HG02943 (cell line): ENCODE data around the gene PTGIS.

Source experiments
- ATAC-seq: cut with Tn5 transposase; IDR thresholded peaks from one replicate; pipeline ENCODE4 v1.9.1; 2021; ENCODE audit warnings: mild to moderate bottlenecking, low read depth, moderate library complexity; ENCODE audit not compliant: unreplicated experiment

Gene PTGIS

GRCh38 chr20:49597825-49598395 lies 30.0 kb upstream of the PTGIS start:
- no peak for ATAC-seq

GRCh38 chr20:49595811-49596561 lies 28.0 kb upstream of the PTGIS start:
- no peak for ATAC-seq

- no peak for ATAC-seq
Measured at GRCh38 chr20:49595346-49595745, 27.4 kb upstream of the PTGIS start.

- ATAC-seq: no peak
Measured at GRCh38 chr20:49594931-49595315, 27.0 kb upstream of the PTGIS start.

DNA sequence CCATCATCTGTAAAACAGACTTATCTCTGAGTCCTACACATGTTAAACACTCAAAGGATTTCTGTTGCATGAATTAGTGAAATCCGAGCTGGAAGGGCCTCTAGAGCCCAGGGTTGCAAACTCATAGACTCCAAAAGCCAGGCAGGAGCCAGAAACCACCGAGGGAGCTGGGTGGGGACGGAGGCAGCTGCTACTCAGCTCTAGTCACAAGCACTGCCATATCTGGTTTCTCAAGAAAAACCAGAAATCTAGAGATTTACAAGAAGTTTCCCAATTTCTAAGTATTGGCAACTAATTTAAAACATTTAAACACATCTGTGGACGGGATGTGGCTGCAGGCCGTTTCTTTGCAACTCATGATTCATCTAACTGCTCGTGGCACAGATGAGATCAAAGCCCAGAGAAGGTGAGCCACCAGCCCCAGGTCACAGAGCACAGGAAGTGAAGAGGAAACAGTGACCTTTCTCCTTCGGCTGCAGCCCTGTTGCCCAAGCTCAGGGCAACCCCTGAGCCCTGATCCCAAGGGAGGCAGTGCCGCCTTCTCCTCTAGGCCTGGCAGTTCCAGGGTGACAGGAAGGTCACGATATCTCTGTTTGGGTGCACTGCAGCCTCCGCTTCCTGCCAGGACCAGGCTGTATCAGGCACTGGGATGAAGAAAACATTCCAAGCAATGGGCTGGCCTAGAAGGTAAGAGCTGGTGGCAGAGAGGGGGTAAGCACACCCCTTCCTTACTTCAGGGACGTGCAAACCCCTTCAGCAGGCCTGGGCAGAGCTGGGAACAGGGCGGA lies 26.4 kb upstream of the PTGIS start:
- ATAC-seq: no peak

GRCh38 chr20:49593466-49594142 lies 25.7 kb upstream of the PTGIS start:
- no peak for ATAC-seq

- no peak for ATAC-seq
Measured at GRCh38 chr20:49592120-49592519, 24.2 kb upstream of the PTGIS start.

- no peak for ATAC-seq
Measured at GRCh38 chr20:49591217-49591865, 23.4 kb upstream of the PTGIS start.

- ATAC-seq: no peak
Measured at GRCh38 chr20:49590163-49591017, 22.5 kb upstream of the PTGIS start.

DNA sequence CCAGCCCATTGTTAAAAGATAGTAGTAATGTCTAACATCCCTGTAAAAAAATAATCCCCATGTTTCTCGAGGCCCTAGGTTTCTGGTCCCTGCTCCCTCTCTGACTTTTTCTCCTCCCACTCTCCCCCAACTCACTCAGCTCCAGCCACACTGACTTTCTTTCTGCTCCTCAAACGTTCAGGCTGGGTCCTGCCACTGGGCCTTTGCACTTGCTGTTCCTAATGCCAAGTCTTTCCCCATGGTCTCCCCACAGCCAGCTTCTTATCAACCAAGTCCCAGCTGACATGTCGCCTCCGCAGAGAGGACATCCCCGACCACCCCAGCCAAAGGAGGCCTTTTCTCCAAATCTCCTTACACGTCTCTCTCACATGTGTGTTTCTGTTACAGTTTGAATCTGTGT lies 21.8 kb upstream of the PTGIS start:
- no peak for ATAC-seq

DNA sequence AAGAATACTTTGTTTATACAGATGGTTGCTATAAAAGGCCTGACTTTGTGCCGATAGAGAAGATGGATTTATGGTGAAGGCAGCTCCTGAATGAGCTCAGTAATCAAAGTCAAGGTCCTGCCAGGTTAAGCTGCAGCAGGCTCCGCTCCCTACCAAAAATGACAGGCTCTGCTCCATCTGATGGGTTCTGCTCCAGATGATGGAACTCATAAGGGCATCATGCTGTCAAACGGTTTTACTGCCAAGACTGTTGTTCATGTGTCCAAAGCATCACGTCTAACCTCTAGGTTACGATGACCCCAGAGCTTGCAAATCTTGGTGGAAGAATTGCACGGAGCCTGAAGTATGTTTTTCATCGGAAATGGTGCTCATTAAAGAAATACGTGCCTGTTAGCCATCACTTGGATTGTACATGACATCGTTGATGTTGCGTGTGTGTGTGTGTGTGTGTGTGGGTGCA lies 19.2 kb upstream of the PTGIS start:
- no peak for ATAC-seq

DNA sequence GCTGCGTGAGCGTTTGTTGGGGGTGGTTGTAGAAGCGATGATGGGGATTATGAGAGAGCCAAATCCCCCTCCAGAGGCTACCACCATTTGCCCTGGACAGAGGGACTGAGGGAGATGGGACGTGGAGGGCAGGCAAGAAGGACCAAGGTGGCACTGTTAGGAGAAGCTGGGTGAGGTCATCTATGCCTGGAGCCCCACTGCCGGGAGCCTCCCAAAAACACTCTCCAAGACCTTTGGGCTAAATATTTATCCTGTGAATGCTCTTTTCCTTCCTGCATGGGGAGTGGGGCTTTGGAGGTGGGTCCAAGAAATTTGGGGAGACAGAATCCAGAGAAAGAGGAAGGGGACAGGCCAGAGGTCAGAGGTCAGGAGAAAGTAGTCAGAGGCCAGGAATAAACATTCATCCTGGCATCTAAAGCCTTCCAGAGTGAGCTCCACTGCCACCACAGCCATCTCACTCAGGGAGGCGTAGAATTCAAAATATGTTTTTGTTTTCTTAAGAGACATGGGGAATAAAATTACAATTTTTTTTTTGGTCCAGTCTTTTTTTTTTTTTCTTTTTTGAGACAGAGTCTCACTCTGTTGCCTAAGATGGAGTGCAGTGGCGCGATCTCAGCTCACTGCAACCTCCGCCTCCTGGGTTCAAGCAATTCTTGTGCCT lies 17.8 kb upstream of the PTGIS start:
- ATAC-seq: no peak

- ATAC-seq: no peak
Measured at GRCh38 chr20:49584418-49585382, 16.8 kb upstream of the PTGIS start.

DNA sequence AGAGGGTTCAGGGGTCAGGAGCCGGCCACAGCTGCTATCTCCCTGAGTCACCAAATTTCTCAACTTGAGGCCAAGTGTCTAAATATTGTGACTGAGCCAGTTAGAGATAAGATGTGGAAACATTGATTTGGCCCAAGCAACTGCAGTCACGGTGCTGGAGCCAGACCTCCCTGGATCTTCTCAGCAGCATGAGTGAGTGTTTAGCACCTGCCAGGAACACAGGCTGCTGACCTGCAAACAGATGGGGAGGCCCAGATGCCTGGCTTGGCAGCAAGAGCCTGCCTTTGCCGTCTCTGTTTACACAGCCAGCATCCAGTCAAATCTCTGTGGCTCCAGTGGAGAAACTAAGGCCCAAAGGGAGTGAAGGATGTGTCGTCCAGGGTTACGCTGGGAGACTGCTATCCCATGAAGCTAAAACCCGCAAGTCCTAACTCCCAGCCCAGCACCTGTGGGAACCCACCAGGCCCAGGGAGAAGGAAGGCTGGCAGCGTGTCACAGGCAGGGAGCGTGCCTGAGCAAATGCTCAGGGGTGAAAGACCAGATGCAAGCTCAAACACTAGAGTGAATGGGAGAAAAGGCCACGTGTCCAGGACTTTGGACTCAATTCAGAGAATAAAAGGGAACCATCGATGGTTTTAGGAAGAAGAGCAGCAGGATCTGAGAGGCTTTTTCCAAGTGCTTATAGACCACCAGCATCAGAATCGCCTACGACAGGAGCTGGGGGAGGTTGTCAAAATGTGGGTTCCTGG lies 15.9 kb upstream of the PTGIS start:
- ATAC-seq: no peak

GRCh38 chr20:49583343-49583668 lies 15.4 kb upstream of the PTGIS start:
- ATAC-seq: no peak

DNA sequence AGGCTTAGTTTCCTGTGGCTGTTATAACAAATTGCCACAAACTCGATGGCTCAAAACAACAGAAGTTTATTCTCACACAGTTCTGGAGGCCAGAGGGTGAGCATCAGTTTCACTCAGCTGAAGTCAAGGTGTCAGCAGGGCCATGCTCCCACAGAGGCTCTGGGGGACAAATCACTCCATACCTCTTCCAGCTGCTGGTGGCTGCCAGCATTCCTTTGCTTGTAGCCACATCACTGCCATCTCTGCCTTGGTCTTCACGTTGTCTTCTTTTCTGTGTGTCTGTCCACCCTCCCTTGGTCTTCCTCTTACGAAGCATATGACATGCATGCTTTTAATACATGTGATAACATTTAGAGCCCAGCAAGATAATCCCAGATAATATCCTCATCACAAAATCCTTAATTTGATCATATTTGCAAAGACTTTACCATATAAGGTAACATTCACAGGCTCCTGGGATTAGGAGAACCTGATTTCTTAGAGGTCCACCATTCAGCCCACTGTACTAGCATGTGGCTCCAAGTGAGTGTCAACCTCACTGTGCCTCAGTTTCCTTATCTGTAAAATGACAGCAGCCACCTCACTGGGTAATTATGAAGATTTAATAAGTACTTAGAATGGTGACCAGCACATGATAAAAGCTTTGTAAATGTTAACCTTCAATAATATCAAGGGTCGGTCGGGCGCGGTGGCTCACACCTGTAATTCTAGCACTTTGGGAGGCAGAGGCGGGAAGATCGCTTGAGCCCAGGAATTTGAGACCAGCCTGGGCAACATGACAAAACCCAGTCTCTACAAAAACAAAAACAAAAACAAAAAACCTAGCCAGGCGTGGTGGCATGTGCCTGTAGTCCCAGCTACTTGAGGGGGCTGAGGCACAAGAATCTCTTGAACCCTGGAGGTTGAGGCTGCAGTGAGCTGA lies 14.7 kb upstream of the PTGIS start:
- ATAC-seq: no peak
